ENCODE data around the gene TMEM42.
"Not testable (repeated sequence)": the region's sequence is repeated elsewhere in the genome, so short reads cannot be mapped to it uniquely, and the experiment has no call there.

TMEM42 gene

DNA sequence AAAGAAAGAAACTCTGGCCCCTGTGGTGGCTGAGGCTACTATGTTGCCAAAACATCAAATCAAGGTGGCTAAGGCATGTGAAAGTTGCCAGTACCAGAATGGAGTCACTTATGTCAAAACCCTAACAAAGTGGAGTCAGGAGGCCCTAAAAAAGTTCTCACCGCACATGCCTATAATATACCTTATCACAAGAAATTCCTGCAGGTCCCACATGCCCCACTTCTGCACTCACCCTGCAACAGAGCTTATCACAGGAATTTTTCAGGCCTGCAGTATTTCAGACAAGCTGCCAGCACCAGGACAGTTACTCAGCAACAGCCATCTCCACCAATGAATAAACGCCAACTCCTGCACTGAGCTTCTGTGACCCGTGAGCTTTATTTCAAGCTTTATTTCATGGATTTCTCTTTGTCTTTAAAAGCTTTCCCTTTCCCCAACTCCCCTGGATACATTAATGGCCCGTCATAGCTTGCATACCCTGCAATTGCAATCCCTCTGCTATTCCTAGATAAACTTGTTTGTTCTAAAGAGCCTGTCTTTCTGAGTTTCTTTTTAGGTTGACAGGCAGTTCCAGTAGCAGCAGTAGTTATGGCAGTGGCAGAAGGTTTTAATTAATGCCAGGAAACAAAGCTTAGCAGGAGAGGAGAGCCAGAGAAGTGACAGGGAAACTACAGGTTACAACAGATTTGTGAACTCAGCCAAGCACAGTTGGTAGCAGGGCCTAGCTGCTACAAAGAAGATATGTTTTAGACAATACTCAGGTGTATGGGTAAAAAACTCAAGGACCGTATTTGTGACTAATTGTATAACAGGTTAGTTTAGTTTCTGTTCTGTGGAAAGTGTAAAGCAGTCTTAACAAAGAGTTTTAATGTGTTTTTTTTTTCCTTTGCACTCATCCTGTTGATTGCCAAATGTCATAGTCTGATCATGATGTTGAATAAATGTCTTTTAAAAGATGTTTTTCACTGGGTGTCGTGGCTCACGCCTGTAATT, 15.9 kb upstream of the TMEM42 start:
- H3K36me3 ChIP-seq (ENCODE audit: insufficient read depth, low read length) = peaks cover 60% of the 10 kb centered on the region
- no peaks in the 10 kb centered on the region for H3K27me3 ChIP-seq (ENCODE audit: insufficient read depth, low read length)
- H3K4me1 ChIP-seq (ENCODE audit: insufficient read depth, low read length) = no peaks in the 10 kb centered on the region
- no peak overlapping the region for H2AFZ ChIP-seq (ENCODE audit: low read depth, low read length)
- no peaks in the 10 kb centered on the region for H3K9me3 ChIP-seq (ENCODE audit: low read length)
- H3K4me3 ChIP-seq (ENCODE audit: low read length) = no peak overlapping the region

DNA sequence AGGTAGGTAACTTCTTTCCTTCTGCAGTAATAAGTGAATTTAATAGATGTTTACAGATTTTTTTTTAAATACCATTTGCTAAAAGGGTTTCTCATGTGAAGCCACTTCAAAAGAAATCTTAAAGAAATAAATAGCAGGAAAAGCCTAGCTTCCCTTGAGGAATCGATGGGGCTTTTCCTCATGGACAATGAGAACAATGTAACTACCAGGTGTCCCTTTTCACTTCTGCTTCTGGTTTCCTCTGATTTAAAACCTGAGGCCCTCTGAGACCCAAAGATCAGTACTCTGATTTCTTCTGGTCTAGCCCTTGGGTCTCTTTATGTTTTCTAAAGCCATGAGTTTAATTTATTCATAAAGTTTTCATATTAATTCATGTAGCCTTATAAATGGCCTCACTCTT, 13.1 kb upstream of the TMEM42 start:
- Histone ChIP-seq H2AFZ (ENCODE audit: low read depth, low read length) (no peak overlapping the region), H3K4me3 (ENCODE audit: low read length) (no peak overlapping the region), H3K27me3 (ENCODE audit: insufficient read depth, low read length) (no peaks in the 10 kb centered on the region), H3K9me3 (ENCODE audit: low read length) (no peaks in the 10 kb centered on the region), H3K36me3 (ENCODE audit: insufficient read depth, low read length) (peaks cover 57% of the 10 kb centered on the region), H3K4me1 (ENCODE audit: insufficient read depth, low read length) (no peaks in the 10 kb centered on the region)

DNA sequence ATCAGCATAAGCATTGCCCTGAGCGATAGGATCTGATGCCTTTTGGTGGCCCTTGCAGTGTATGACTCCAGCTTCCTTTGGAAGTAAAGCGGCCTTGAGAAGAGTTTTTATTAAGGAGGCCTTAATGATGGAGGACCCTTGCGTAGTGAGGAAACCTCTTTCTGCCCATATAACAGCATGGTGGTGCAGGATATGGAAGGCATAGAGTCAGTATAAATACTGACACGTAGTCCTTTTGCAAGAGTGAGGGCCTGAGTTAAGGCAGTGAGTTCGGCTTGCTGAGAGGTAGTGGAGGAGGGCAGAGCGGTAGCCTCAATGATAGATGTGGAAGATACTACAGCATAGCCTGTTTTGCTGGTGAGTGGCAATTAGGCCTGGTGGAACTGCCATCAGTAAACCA, 5.0 kb upstream of the TMEM42 start:
- not testable (repeated sequence) for H3K4me1 ChIP-seq (ENCODE audit: insufficient read depth, low read length); H3K4me3 ChIP-seq (ENCODE audit: low read length); H2AFZ ChIP-seq (ENCODE audit: low read depth, low read length); H3K9me3 ChIP-seq (ENCODE audit: low read length); H3K27me3 ChIP-seq (ENCODE audit: insufficient read depth, low read length)
- H3K36me3 ChIP-seq (ENCODE audit: insufficient read depth, low read length) = peaks cover 35% of the 10 kb centered on the region

DNA sequence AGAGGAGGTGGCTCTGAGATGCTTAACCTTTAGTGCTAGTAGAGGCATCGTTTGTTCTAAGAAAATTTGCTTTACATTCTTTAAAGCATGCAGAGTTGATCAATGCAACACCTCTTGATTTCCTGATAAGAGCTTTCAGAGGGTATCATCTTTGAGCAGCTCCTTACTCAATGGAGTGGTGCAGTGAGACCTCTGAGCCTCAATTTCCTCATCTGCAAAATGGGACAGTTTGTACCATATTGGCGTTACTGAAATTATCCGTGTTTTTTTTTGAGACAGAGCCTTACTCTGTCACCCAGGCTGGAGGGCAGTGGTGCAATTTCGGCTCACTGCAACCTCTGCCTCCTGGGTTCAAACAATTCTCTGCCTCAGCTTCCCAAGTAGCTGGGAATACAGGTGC, 1.6 kb upstream of the TMEM42 start:
- peaks cover 18% of the 10 kb centered on the region for H3K36me3 ChIP-seq (ENCODE audit: insufficient read depth, low read length)
- no peak overlapping the region for H3K4me3 ChIP-seq (ENCODE audit: low read length)
- no peaks in the 10 kb centered on the region for H3K27me3 ChIP-seq (ENCODE audit: insufficient read depth, low read length)
- no peaks in the 10 kb centered on the region for H3K4me1 ChIP-seq (ENCODE audit: insufficient read depth, low read length)
- no peak overlapping the region for H2AFZ ChIP-seq (ENCODE audit: low read depth, low read length)
- H3K9me3 ChIP-seq (ENCODE audit: low read length) = peaks cover 6% of the 10 kb centered on the region

GRCh38 chr3:44862226-44862637, 520 bp downstream of the TMEM42 start:
- H3K27me3 ChIP-seq (ENCODE audit: insufficient read depth, low read length) = no peaks in the 10 kb centered on the region
- H3K4me1 ChIP-seq (ENCODE audit: insufficient read depth, low read length) = no peaks in the 10 kb centered on the region
- peaks cover 21% of the 10 kb centered on the region for H3K36me3 ChIP-seq (ENCODE audit: insufficient read depth, low read length)
- peaks cover 8% of the 10 kb centered on the region for H3K9me3 ChIP-seq (ENCODE audit: low read length)
- no peak overlapping the region for H2AFZ ChIP-seq (ENCODE audit: low read depth, low read length)
- no peak overlapping the region for H3K4me3 ChIP-seq (ENCODE audit: low read length)

DNA sequence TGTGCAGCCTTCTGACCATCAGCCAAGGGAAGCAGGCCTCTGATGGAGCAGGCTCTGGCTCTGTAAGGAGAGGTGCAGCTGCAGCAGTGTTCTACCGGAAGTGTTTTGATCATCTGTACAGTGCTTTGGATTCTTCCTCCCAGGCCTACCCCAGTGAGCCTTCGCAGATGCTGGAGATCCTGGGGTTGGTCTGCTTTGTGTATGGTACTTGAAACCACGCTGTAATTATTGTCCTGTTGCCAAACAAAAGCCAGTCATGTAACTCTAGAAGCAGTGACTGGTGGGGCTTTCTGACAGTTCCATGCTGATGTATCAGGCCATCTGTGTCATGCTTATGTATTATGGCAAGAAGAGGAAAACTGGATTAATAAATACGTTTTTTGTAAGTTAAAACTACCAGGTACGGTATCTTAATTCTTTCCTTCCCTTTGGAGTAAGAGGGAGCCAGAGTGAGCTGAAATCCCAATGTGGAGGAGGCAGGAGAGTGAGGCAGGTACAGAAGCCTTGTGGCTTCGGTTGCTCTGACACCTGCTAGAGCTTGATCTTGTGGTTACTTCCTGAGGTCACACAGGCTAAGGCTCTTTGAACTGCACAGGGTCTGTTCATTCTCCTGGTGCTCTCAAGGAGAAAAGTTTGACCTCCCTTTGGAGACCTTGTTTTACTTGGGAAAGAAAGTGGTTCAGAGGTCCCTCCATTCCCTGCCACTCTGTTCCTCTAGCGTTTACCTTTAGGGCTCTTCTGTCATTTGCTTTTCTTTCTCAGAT, 3.7 kb downstream of the TMEM42 start:
- Histone ChIP-seq H3K9me3 (ENCODE audit: low read length) (peaks cover 6% of the 10 kb centered on the region), H2AFZ (ENCODE audit: low read depth, low read length) (no peak overlapping the region), H3K36me3 (ENCODE audit: insufficient read depth, low read length) (peaks cover 16% of the 10 kb centered on the region), H3K4me1 (ENCODE audit: insufficient read depth, low read length) (no peaks in the 10 kb centered on the region), H3K4me3 (ENCODE audit: low read length) (no peak overlapping the region), H3K27me3 (ENCODE audit: insufficient read depth, low read length) (no peaks in the 10 kb centered on the region)

DNA sequence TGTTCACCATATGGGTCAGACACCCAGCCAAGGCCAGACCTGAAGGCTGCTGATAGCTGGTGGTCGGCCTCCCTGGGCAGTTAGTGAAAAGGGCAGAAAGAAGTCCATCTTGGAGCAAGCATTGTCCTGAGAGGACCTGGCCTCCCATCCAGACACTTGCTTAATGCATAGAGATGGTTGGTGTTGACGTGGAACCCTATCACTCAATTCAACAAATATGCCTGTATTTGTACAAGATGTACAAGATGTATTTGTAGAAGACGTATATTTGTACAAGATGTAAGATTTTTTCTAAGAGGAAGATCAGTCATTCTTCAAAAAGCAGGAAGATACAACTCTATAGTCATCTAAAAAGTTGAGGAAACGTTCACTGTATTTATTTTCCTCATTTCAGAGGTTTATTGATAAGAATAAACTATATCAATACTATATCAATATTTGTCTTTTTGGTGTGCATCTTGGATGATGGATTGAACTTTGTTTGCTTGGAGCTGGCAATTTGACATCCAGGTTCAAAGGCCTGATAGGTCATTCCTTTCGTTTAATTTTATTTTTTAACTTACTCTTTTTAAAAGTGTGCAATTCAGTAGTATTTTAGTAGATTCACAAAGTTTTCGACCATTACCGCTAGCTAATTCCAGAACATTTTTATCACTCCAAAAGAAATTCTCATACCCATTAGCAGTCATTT, 5.9 kb downstream of the TMEM42 start:
- H2AFZ ChIP-seq (ENCODE audit: low read depth, low read length) = no peak overlapping the region
- H3K9me3 ChIP-seq (ENCODE audit: low read length) = peaks cover 5% of the 10 kb centered on the region
- no peaks in the 10 kb centered on the region for H3K4me1 ChIP-seq (ENCODE audit: insufficient read depth, low read length)
- no peaks in the 10 kb centered on the region for H3K27me3 ChIP-seq (ENCODE audit: insufficient read depth, low read length)
- H3K36me3 ChIP-seq (ENCODE audit: insufficient read depth, low read length) = peaks cover 8% of the 10 kb centered on the region
- no peak overlapping the region for H3K4me3 ChIP-seq (ENCODE audit: low read length)

GRCh38 chr3:44870375-44871061, 8.8 kb downstream of the TMEM42 start:
- Histone ChIP-seq H3K4me3 (ENCODE audit: low read length) (no peak overlapping the region), H3K27me3 (ENCODE audit: insufficient read depth, low read length) (no peaks in the 10 kb centered on the region), H3K36me3 (ENCODE audit: insufficient read depth, low read length) (peaks cover 9% of the 10 kb centered on the region), H3K9me3 (ENCODE audit: low read length) (peaks cover 2% of the 10 kb centered on the region), H3K4me1 (ENCODE audit: insufficient read depth, low read length) (no peaks in the 10 kb centered on the region), H2AFZ (ENCODE audit: low read depth, low read length) (no peak overlapping the region)

DNA sequence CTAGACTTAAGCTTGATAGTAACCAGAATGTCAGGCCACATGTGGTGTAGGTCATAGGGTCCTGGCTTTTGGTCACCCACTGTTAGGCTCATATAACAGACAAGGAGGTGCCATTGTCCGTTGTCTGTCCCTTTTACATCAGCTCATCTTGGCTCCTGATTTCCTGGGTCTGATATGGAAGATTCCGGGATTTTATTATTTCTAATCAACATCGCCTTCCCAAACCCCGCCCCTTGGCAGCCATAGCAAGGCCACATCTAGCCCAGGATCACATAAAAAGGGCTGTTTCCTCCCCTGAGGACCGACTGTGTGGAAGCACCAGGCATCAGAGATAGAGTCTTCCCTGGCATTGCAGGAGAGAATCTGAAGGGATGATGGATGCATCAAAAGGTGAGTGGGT, 12.6 kb downstream of the TMEM42 start, which contains the start of gene TGM4:
TGM4 (plus strand) TSS at position 301 of the 400 bp plus-strand sequence; CDS start at position 372, 71 bp downstream.
- Histone ChIP-seq H3K4me3 (ENCODE audit: low read length) (no peak within 1 kb of the TSS), H2AFZ (ENCODE audit: low read depth, low read length) (no peak within 1 kb of the TSS), H3K36me3 (ENCODE audit: insufficient read depth, low read length) (peaks cover 6% of the 10 kb centered on the region), H3K27me3 (ENCODE audit: insufficient read depth, low read length) (no peaks in the 10 kb centered on the region), H3K9me3 (ENCODE audit: low read length) (no peaks in the 10 kb centered on the region), H3K4me1 (ENCODE audit: insufficient read depth, low read length) (no peaks in the 10 kb centered on the region)

- Histone ChIP-seq H2AFZ (ENCODE audit: low read depth, low read length) (no peak overlapping the region), H3K36me3 (ENCODE audit: insufficient read depth, low read length) (peaks cover 6% of the 10 kb centered on the region), H3K9me3 (ENCODE audit: low read length) (no peaks in the 10 kb centered on the region), H3K27me3 (ENCODE audit: insufficient read depth, low read length) (no peaks in the 10 kb centered on the region), H3K4me3 (ENCODE audit: low read length) (no peak overlapping the region), H3K4me1 (ENCODE audit: insufficient read depth, low read length) (no peaks in the 10 kb centered on the region)
These were observed 13.9 kb downstream of the TMEM42 start for GRCh38 chr3:44875596-44875995.

GRCh38 chr3:44877333-44877732, 15.6 kb downstream of the TMEM42 start:
- H3K9me3 ChIP-seq (ENCODE audit: low read length) = no peaks in the 10 kb centered on the region
- H3K27me3 ChIP-seq (ENCODE audit: insufficient read depth, low read length) = no peaks in the 10 kb centered on the region
- no peak overlapping the region for H3K4me3 ChIP-seq (ENCODE audit: low read length)
- no peak overlapping the region for H2AFZ ChIP-seq (ENCODE audit: low read depth, low read length)
- no peaks in the 10 kb centered on the region for H3K4me1 ChIP-seq (ENCODE audit: insufficient read depth, low read length)
- H3K36me3 ChIP-seq (ENCODE audit: insufficient read depth, low read length) = peaks cover 6% of the 10 kb centered on the region

GRCh38 chr3:44880284-44880683, 18.6 kb downstream of the TMEM42 start:
- Histone ChIP-seq H3K9me3 (ENCODE audit: low read length) (peaks cover 3% of the 10 kb centered on the region), H3K4me1 (ENCODE audit: insufficient read depth, low read length) (no peaks in the 10 kb centered on the region), H3K27me3 (ENCODE audit: insufficient read depth, low read length) (no peaks in the 10 kb centered on the region), H2AFZ (ENCODE audit: low read depth, low read length) (no peak overlapping the region), H3K4me3 (ENCODE audit: low read length) (no peak overlapping the region), H3K36me3 (ENCODE audit: insufficient read depth, low read length) (no peaks in the 10 kb centered on the region)
